H9 (cell line): Measurements from ENCODE around the gene FNIP1. TPM values are rescaled to one million over a fixed set of nuclear protein-coding genes. Genes with fewer than 3 reads are reported as not detected.

Source experiments
- DNase-seq: peaks from one replicate; pipeline ENCODE4 v3.0.0-alpha.2; 2017
- H2AFZ ChIP-seq: one replicate; pipeline ENCODE4 v1.6.1; 2013; ENCODE audit warnings: mild to moderate bottlenecking, low read length, control low read depth, moderate library complexity
- H2AK5ac ChIP-seq: 2 replicates; pipeline ENCODE4 v1.6.1; 2013; ENCODE audit warnings: low read length, control low read depth, mixed read lengths; ENCODE audit not compliant: insufficient read length
- H2BK120ac ChIP-seq: one replicate; pipeline ENCODE4 v1.6.1; 2013; ENCODE audit warnings: low read depth, mild to moderate bottlenecking, low read length, control low read depth, inconsistent platforms; ENCODE audit not compliant: poor library complexity, severe bottlenecking
- H2BK12ac ChIP-seq: 2 replicates; pipeline ENCODE4 v1.6.1; 2013; ENCODE audit warnings: low read length, control low read depth, mixed read lengths, low read depth; ENCODE audit not compliant: insufficient read length
- H2BK15ac ChIP-seq: 2 replicates; pipeline ENCODE4 v1.6.1; 2013; ENCODE audit warnings: low read depth, low read length, control low read depth
- H2BK20ac ChIP-seq: one replicate; pipeline ENCODE4 v1.6.1; 2013; ENCODE audit warnings: low read depth, mild to moderate bottlenecking, low read length, control low read depth, inconsistent platforms; ENCODE audit not compliant: poor library complexity, severe bottlenecking
- H2BK5ac ChIP-seq: 2 replicates; pipeline ENCODE4 v1.6.1; 2013; ENCODE audit warnings: low read length, control low read depth, mixed read lengths; ENCODE audit not compliant: insufficient read length
- H3K14ac ChIP-seq: 2 replicates; pipeline ENCODE4 v1.6.1; 2013; ENCODE audit warnings: low read length, control low read depth; ENCODE audit not compliant: insufficient read depth
- H3K18ac ChIP-seq: 2 replicates; pipeline ENCODE4 v1.6.1; 2013; ENCODE audit warnings: low read depth, mild to moderate bottlenecking, mixed read lengths, low read length, control low read depth; ENCODE audit not compliant: insufficient read length
- H3K23ac ChIP-seq: 2 replicates; pipeline ENCODE4 v1.6.1; 2013; ENCODE audit warnings: low read length, control low read depth, mixed read lengths, low read depth; ENCODE audit not compliant: insufficient read length
- H3K23me2 ChIP-seq: 2 replicates; pipeline ENCODE4 v1.6.1; 2013; ENCODE audit warnings: low read depth, mild to moderate bottlenecking, mixed read lengths, low read length, control low read depth; ENCODE audit not compliant: insufficient read length, poor library complexity, severe bottlenecking
- H3K27ac ChIP-seq: 2 replicates; pipeline ENCODE4 v1.5.1; 2013; ENCODE audit warnings: low read length, control low read depth, mixed read lengths, low read depth; ENCODE audit not compliant: insufficient read length
- H3K27me3 ChIP-seq: 2 replicates; pipeline ENCODE4 v1.6.1; 2013; ENCODE audit warnings: low read length, control low read depth, inconsistent platforms; ENCODE audit not compliant: insufficient read depth
- H3K4ac ChIP-seq: 2 replicates; pipeline ENCODE4 v1.6.1; 2013; ENCODE audit warnings: low read depth, mild to moderate bottlenecking, control low read depth, inconsistent platforms, low read length, moderate library complexity
- H3K4me1 ChIP-seq: 2 replicates; pipeline ENCODE4 v1.6.1; 2013; ENCODE audit warnings: low read length, control low read depth, inconsistent platforms; ENCODE audit not compliant: insufficient read depth
- H3K4me2 ChIP-seq: 2 replicates; pipeline ENCODE4 v1.6.1; 2013; ENCODE audit warnings: low read length, control low read depth, mixed read lengths; ENCODE audit not compliant: insufficient read length, insufficient read depth
- H3K56ac ChIP-seq: 2 replicates; pipeline ENCODE4 v1.6.1; 2013; ENCODE audit warnings: low read depth, mild to moderate bottlenecking, mixed read lengths, low read length, control low read depth; ENCODE audit not compliant: insufficient read length
- H3K79me1 ChIP-seq: 2 replicates; pipeline ENCODE4 v1.6.1; 2013; ENCODE audit warnings: low read depth, mild to moderate bottlenecking, moderate library complexity, low read length, control low read depth, inconsistent platforms; ENCODE audit not compliant: insufficient read depth, poor library complexity, severe bottlenecking
- H3K79me2 ChIP-seq: 2 replicates; pipeline ENCODE4 v1.6.1; 2013; ENCODE audit warnings: low read length, control low read depth, inconsistent platforms; ENCODE audit not compliant: insufficient read depth
- H3K9ac ChIP-seq: 2 replicates; pipeline ENCODE4 v1.6.1; 2013; ENCODE audit warnings: low read length, control low read depth, mixed read lengths; ENCODE audit not compliant: insufficient read length; ENCODE audit errors: extremely low read depth
- H3K9me3 ChIP-seq: one replicate; pipeline ENCODE4 v1.6.1; 2013; ENCODE audit warnings: low read depth, low read length, inconsistent platforms; ENCODE audit not compliant: control insufficient read depth
- H3T11ph ChIP-seq: one replicate; pipeline ENCODE4 v1.6.1; 2013; ENCODE audit warnings: mild to moderate bottlenecking, low read length, control low read depth, inconsistent platforms
- H4K20me1 ChIP-seq: one replicate; pipeline ENCODE4 v1.6.1; 2013; ENCODE audit not compliant: control insufficient read depth, insufficient read length, insufficient read depth
- H4K5ac ChIP-seq: 2 replicates; pipeline ENCODE4 v1.6.1; 2013; ENCODE audit warnings: low read depth, mild to moderate bottlenecking, mixed read lengths, low read length, control low read depth; ENCODE audit not compliant: insufficient read length
- H4K8ac ChIP-seq: replicated peaks from 2 replicates; pipeline ENCODE4 v1.6.1; 2013; ENCODE audit warnings: low read length, control low read depth, mixed read lengths, low read depth; ENCODE audit not compliant: insufficient read length
- H4K91ac ChIP-seq: 2 replicates; pipeline ENCODE4 v1.6.1; 2013; ENCODE audit warnings: low read depth, mild to moderate bottlenecking, moderate library complexity, mixed read lengths, low read length, control low read depth; ENCODE audit not compliant: insufficient read length
- H3K27ac Mint-ChIP-seq, 3 experiments: 2 replicates in 2 of 3; 3 replicates in 1 of 3; pipeline ENCODE4 v1.8.0; 2020 to 2021; ENCODE audit warnings: mixed read lengths in 3 of 3, mild to moderate bottlenecking in 1 of 3, moderate library complexity in 1 of 3
- H3K27me3 Mint-ChIP-seq: 2 replicates; pipeline ENCODE4 v1.8.0; 2021; ENCODE audit warnings: low read depth, mild to moderate bottlenecking, moderate library complexity, mixed read lengths
- H3K36me3 Mint-ChIP-seq, 3 experiments: 2 replicates in 2 of 3; 3 replicates in 1 of 3; pipeline ENCODE4 v1.8.0; 2020 to 2021; ENCODE audit warnings: low read depth in 3 of 3, mixed read lengths in 3 of 3; ENCODE audit not compliant: insufficient read depth in 1 of 3
- H3K4me1 Mint-ChIP-seq, 2 experiments: 2 replicates each; pipeline ENCODE4 v1.8.0; 2020; ENCODE audit warnings: mixed read lengths in 2 of 2
- H3K4me3 Mint-ChIP-seq, 2 experiments: 2 replicates in 1 of 2; 3 replicates in 1 of 2; pipeline ENCODE4 v1.8.0; 2020 to 2021; ENCODE audit warnings: mild to moderate bottlenecking in 2 of 2, mixed read lengths in 2 of 2, moderate library complexity in 1 of 2
- H3K9me3 Mint-ChIP-seq, 2 experiments: 2 replicates in 1 of 2; 3 replicates in 1 of 2; pipeline ENCODE4 v1.8.0; 2020; ENCODE audit warnings: mild to moderate bottlenecking in 2 of 2, mixed read lengths in 2 of 2, moderate library complexity in 1 of 2
- CTCF ChIP-seq: fragments of 200-600 bp; sonication (generic); conservative IDR thresholded peaks from 3 replicates; pipeline ENCODE4 v1.8.0; 2021; ENCODE audit warnings: antibody characterized with exemption, mild to moderate bottlenecking
- total RNA-seq: library from RNA; stranded (reverse); gene quantifications from 2 replicates; pipeline ENCODE4 v1.2.1, GENCODE V29; 2021

The FNIP1 gene
- total RNA-seq, 1 experiment from 2014 or later = 13.4 TPM

GRCh38 chr5:131767891-131768290 lies 28.9 kb downstream of the FNIP1 start:
- no peak overlapping the region for H2BK120ac ChIP-seq
- H3K4me1 ChIP-seq = no peaks in the 10 kb centered on the region
- no peak overlapping the region for H4K8ac ChIP-seq
- no peak overlapping the region for H3K4me2 ChIP-seq
- no peak overlapping the region for H2BK12ac ChIP-seq
- Mint-ChIP-seq H3K36me3 (peaks cover 8 to 11% (median 8%) of the 10 kb centered on the region in 3 experiments; a peak in 6 of 7 replicates), H3K4me3 (no peak overlapping the region), H3K9me3 (peaks cover 0 to 5% of the 10 kb centered on the region in 2 experiments; a peak in 2 of 5 replicates), H3K27me3 (no peaks in the 10 kb centered on the region), H3K4me1 (peaks cover 2 to 3% of the 10 kb centered on the region in 2 experiments; a peak in 2 of 4 replicates), H3K27ac (no peak overlapping the region)
- H3K27ac ChIP-seq = no peak overlapping the region
- H2AFZ ChIP-seq = no peak overlapping the region
- peaks cover 13% of the 10 kb centered on the region for H3K79me1 ChIP-seq
- H2BK5ac ChIP-seq = no peak overlapping the region
- TF ChIP-seq CTCF = no peak
- H3K9ac ChIP-seq = no peak overlapping the region
- H3K9me3 ChIP-seq = no peaks in the 10 kb centered on the region
- H3T11ph ChIP-seq = no peak overlapping the region
- no peak overlapping the region for H3K23ac ChIP-seq
- H2BK15ac ChIP-seq = no peak overlapping the region
- H2AK5ac ChIP-seq = no peak overlapping the region
- H3K23me2 ChIP-seq = no peaks in the 10 kb centered on the region
- H2BK20ac ChIP-seq = no peak overlapping the region
- H4K5ac ChIP-seq = no peak overlapping the region
- H3K56ac ChIP-seq = no peak overlapping the region
- no peak for DNase-seq
- H4K20me1 ChIP-seq = no peaks in the 10 kb centered on the region
- H3K4ac ChIP-seq = no peak overlapping the region
- H3K27me3 ChIP-seq = no peaks in the 10 kb centered on the region
- H3K79me2 ChIP-seq = peaks cover 5% of the 10 kb centered on the region; the same call in 1 of the 2 replicates
- H4K91ac ChIP-seq = no peak overlapping the region
- H3K14ac ChIP-seq = no peak overlapping the region
- no peak overlapping the region for H3K18ac ChIP-seq
